Stimulated activated CD4-positive, alpha-beta T cell treated with anti-CD3 and anti-CD28 coated beads, Interleukin-15, amount 100 ng/mL, for 24 hours (primary cell): ENCODE results near the gene TMEM151B.

Source experiments
- DNase-seq: peaks from one replicate; pipeline ENCODE4 v3.0.0-alpha.2; 2020

TMEM151B gene

GRCh38 chr6:44285552-44286284, 15.5 kb downstream of the TMEM151B start:
- DNase-seq = no peak

DNA sequence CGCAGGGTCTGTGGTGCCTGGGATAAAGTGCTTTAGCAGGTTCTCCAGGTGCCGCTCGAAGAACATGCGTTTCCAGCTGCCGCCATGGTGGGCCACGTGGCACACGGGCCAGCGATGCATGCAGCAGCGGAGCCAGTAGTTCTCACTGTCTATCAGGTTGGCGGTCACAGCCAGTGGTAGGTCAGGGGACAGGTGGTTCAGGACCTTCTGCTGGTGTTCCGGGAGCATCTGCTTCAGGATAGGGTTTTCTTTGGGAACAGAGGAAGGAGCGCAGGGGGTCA, 16.0 kb downstream of the TMEM151B start:
- DNase-seq = no peak

- no peak for DNase-seq
These were observed 16.5 kb downstream of the TMEM151B start for GRCh38 chr6:44286747-44287146.

- no peak for DNase-seq
These were observed 19.5 kb downstream of the TMEM151B start for GRCh38 chr6:44289726-44290260.

GRCh38 chr6:44291841-44292240, 21.6 kb downstream of the TMEM151B start:
- DNase-seq = no peak

DNA sequence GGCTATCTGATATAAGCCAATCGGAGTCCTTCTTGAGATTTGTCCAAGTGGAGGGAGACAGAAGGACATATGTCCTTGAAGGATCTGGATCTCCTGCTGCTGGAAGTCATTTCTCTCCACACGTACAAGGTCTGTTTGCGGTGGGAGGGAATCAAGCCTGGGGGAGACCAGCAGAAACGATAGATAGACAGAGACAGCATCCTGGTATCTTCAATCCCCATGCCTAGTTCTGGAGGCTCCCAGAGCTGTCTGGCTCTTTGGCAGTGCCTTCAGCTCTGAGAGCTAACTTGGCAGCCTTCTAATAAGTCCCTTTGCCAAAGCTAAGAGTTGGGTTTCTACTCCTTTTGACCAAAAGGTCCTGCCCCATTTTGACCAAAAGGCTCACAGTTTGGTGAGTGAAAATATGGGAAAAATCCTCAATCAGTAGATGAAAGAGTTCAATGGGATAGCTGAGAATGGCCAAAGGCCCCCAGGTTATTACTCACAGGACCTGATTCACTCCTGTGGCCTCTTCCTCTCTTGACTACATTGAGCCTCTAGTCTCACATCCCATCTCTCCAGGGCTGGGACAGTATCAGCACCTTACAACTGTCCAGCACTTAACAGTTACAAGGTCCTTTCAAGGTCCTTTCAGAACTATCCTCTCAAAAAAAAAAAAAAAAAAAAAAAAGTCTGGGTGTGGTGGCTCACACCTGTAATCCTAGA, 22.6 kb downstream of the TMEM151B start:
- no peak for DNase-seq

DNA sequence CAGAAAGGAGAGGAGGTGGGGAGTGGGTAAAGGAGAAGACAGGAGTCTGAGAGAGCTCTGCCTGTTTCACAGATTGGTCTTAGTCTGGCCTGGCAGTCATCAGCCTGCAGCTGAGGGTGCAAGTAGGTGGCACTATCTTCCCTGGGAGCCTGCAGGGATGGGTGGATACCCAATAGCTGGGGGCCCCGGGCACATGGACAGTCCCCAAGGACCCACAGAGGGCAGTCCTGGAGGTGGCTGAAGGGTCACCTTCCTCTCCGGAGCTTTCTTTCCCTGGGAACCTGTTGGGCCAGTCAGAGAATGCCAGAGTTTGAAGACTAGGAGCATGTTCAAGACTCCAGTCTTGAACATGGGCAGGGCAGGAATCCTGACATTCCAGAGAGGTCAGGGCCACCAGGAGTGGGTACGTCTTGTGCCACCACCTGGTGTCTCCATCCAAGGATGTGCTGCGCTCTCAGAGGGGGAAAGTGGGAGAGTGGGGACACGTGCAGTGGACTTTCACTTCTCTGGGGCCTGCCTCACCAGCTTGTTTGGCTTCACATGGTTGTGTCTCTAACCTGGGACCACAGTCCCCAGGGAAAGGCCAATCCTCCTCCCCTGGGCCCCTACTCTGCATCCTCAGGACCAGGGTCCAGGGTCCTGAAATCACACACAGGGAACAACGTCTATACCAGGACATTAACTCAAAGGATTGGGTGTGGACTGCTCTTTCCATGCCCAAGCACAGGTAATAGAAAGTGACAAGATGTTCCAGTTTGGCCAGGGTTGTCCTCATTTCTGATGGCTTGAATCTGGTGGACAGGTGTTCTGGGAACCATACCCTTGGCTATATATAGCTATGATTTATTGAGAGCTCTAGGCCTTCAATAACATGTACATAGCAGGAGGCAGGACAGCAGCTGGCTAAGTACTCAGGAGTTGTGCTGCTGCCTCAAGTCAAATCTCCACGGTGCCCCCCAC, 24.9 kb downstream of the TMEM151B start:
- DNase-seq = no peak

DNA sequence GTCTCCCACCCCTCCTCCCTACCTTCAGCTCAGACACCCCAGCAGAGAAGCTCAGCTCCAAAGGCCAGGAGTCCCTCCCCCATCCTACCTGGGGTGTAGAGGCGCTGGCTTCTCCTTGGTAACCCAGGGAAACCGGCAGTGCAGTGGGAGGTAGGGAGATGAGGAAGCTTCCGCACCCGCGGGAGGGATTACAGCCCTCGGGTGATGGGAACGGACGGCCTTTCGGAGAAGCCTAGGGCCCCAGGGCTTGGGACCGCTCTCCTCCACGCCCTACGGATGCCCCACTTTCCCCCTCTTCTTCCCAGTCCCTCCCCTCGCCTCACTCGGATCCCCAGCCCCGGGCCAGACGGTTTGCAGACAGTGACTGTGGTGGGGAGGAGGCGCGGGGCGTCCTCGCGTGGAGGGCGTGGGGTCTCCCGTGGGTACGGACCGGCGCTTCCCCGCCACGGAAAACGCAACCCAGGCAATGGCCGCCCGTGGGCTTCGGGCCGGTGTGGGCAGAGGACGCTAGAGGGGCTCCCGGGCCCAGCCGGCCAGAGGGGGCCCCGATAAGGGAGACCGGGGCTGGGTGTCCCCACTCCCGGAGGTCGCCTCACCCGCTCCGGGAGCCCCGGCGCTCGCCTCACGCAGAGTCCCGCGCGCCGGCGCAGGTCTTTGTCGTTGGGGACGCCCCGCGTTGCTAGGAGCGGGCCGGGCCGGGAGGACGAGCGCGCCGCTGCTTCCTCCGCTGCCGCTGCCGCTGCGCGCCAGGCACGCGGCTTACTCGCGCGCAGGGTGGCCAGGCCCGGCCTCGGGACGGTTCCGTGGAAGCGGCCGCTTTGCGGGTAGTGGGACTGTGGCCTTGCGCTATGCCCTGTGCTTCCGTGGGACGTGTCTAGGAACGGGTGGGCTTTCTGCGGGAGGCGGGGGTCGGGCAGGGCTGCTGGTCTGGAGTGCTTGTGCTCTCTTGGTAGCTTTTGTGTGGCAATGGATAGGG, 27.1 kb downstream of the TMEM151B start:
- DNase-seq = peak; percentile 72

- peak; percentile 18 for DNase-seq
These were observed 28.0 kb downstream of the TMEM151B start for GRCh38 chr6:44298055-44298803.

DNA sequence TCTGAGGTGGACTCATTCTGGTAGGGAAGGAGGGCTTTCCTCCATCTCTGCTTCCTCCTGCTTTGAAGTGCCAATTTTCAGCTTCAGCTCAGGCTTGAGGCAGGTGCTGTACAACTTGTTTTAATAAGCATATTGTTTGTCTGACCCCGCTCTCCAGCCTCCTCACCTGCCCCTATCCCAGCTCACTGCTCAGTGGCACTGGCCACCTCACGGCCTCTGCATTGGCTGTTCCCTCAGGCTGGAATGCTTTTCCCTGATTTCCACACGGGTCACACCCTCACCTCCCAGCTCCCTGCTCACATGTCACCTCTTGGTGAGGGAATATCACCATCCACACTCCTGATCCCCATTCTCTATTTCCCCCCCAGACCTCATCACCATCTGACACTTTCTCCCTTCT, 28.6 kb downstream of the TMEM151B start:
- no peak for DNase-seq

DNA sequence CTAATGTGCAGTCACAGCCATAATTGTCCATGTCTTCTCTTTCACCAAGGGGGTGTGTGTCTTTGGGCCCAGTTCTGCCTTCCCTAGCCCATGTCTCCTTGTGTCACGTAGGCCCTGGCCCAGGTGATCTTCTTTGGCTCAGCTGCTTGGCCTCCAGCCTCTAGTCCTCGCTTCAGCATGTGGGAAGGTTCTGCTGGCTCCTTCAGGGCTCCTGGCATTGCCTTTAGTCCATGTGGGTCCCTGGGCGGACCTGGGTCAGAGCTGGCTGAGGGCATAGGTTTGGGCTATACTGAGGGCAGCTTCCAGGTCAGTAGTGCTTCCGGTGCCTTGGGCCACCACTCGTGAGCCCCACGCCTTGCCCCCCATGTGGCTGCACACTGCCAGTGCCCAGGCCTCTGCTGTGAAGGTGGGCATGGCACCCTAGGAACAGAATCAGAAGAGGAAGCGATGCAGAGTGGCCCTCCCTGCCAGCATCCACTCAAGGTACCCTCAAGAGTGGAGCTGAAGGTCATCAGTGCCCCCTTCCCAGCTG, 30.1 kb downstream of the TMEM151B start:
- DNase-seq = no peak

GRCh38 chr6:44301106-44301505, 30.9 kb downstream of the TMEM151B start:
- no peak for DNase-seq

GRCh38 chr6:44301782-44302564, 31.7 kb downstream of the TMEM151B start:
- no peak for DNase-seq

GRCh38 chr6:44302856-44303255, 32.6 kb downstream of the TMEM151B start:
- DNase-seq = no peak

GRCh38 chr6:44303842-44304241, 33.6 kb downstream of the TMEM151B start:
- no peak for DNase-seq

GRCh38 chr6:44304282-44305199, 34.3 kb downstream of the TMEM151B start:
- DNase-seq = peak; percentile 47

- DNase-seq = no peak
These were observed 35.0 kb downstream of the TMEM151B start for GRCh38 chr6:44305200-44305725.

DNA sequence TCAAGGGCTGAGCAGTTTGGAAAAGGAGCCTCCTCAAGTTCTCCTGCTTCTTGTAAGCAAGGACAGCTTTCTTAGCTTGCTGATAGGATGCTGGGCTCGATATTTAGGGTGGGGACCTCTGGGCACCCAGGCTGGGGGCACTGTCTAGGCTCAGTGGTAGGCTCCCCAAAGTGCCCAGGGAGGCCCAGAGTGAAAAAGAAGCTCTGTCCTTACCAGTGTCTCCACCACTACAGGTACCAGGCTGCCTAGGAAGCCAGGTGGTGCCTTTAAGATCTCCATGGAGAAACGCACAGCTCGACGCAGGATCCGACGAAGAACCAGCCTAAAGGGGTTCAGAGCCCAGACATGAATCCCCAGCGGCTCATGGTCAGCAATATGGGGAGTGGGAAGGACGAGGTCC, 36.5 kb downstream of the TMEM151B start:
- no peak for DNase-seq

DNA sequence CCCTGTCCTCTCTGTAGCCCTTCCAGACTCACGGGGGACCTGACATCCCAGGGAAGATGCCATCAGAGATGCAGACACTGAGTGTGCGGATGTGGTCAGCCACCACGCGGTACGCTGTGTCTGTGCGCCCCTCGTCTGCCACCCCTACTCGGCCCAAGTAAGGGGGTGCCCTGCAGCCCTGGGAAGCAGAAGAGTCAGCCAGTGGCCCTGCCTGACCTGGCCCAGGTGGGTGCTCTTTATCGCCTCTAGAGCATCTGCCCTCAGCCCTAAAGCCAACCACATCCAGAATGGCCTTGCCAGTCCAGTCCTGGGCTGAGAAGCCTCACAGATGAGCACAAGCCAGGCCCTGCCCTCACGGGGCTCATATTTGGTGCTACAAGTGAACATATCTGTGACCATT, 37.0 kb downstream of the TMEM151B start:
- no peak for DNase-seq
